ENCODE data around the gene NCAPH2.

The NCAPH2 gene

GRCh38 chr22:50526108-50526833 is 18.2 kb downstream of the NCAPH2 start:
- peak; percentile 78 for TF ChIP-seq CTCF (IDR thresholded peaks at IDR 0.05; ENCODE audit: extremely low read depth, insufficient read depth, missing control alignments)
- in situ Hi-C loops (cut with MboI; ENCODE audit: low pct_unique_long_range_greater_than_20kb, low sequenced_read_pairs, unreplicated experiment), result no loop called here
- DNase-seq (ENCODE audit: low spot score), result peak; percentile 93

- peak; percentile 83 for DNase-seq (ENCODE audit: low spot score)
- no peak for TF ChIP-seq CTCF (IDR thresholded peaks at IDR 0.05; ENCODE audit: extremely low read depth, insufficient read depth, missing control alignments)
- in situ Hi-C loops (cut with MboI; ENCODE audit: low pct_unique_long_range_greater_than_20kb, low sequenced_read_pairs, unreplicated experiment), result no loop called here
These were observed 19.1 kb downstream of the NCAPH2 start for GRCh38 chr22:50526834-50527801.

GRCh38 chr22:50527921-50528681 is 20.1 kb downstream of the NCAPH2 start:
- in situ Hi-C loops (cut with MboI; ENCODE audit: low pct_unique_long_range_greater_than_20kb, low sequenced_read_pairs, unreplicated experiment), result no loop called here
- DNase-seq (ENCODE audit: low spot score), result no peak
- TF ChIP-seq CTCF (IDR thresholded peaks at IDR 0.05; ENCODE audit: extremely low read depth, insufficient read depth, missing control alignments), result no peak

GRCh38 chr22:50528682-50529415 is 20.8 kb downstream of the NCAPH2 start:
- TF ChIP-seq CTCF (IDR thresholded peaks at IDR 0.05; ENCODE audit: extremely low read depth, insufficient read depth, missing control alignments), result no peak
- no peak for DNase-seq (ENCODE audit: low spot score)
- in situ Hi-C loops (cut with MboI; ENCODE audit: low pct_unique_long_range_greater_than_20kb, low sequenced_read_pairs, unreplicated experiment), result no loop called here

GRCh38 chr22:50529416-50529896 is 21.4 kb downstream of the NCAPH2 start:
- in situ Hi-C loops (cut with MboI; ENCODE audit: low pct_unique_long_range_greater_than_20kb, low sequenced_read_pairs, unreplicated experiment), result no loop called here
- DNase-seq (ENCODE audit: low spot score), result peak; percentile 43
- TF ChIP-seq CTCF (IDR thresholded peaks at IDR 0.05; ENCODE audit: extremely low read depth, insufficient read depth, missing control alignments), result no peak

All from GM13977 (cell line).